ENCODE measurements around the gene XYLT1.

XYLT1 gene

GRCh38 chr16:17117906-17118577 is 352.7 kb downstream of the XYLT1 start:
- TF ChIP-seq CTCF (IDR thresholded peaks at IDR 0.05; ENCODE audit: low read depth, low read length) = no peak
- in situ Hi-C loops (cut with HindIII; ENCODE audit: low sequenced_read_pairs) = no loop called here
- DNase-seq (ENCODE audit: low read depth, low spot score) = no peak
- no peak overlapping the region for H3K4me3 ChIP-seq (ENCODE audit: low read depth, low read length)

- H3K4me3 ChIP-seq (ENCODE audit: low read depth, low read length) = no peak overlapping the region
- no peak for TF ChIP-seq CTCF (IDR thresholded peaks at IDR 0.05; ENCODE audit: low read depth, low read length)
- DNase-seq (ENCODE audit: low read depth, low spot score) = no peak
- in situ Hi-C loops (cut with HindIII; ENCODE audit: low sequenced_read_pairs) = no loop called here
These were observed 354.0 kb downstream of the XYLT1 start for GRCh38 chr16:17116595-17117322.

GRCh38 chr16:17109413-17109812 is 361.3 kb downstream of the XYLT1 start:
- H3K4me3 ChIP-seq (ENCODE audit: low read depth, low read length) = no peak overlapping the region
- no peak for DNase-seq (ENCODE audit: low read depth, low spot score)
- no peak for TF ChIP-seq CTCF (IDR thresholded peaks at IDR 0.05; ENCODE audit: low read depth, low read length)
- in situ Hi-C loops (cut with HindIII; ENCODE audit: low sequenced_read_pairs) = no loop called here

- in situ Hi-C loops (cut with HindIII; ENCODE audit: low sequenced_read_pairs) = no loop called here
- H3K4me3 ChIP-seq (ENCODE audit: low read depth, low read length) = no peak overlapping the region
- no peak for DNase-seq (ENCODE audit: low read depth, low spot score)
- no peak for TF ChIP-seq CTCF (IDR thresholded peaks at IDR 0.05; ENCODE audit: low read depth, low read length)
These were observed 362.2 kb downstream of the XYLT1 start for GRCh38 chr16:17108596-17108995.

GRCh38 chr16:17107450-17107849 is 363.3 kb downstream of the XYLT1 start:
- no peak overlapping the region for H3K4me3 ChIP-seq (ENCODE audit: low read depth, low read length)
- no peak for TF ChIP-seq CTCF (IDR thresholded peaks at IDR 0.05; ENCODE audit: low read depth, low read length)
- no peak for DNase-seq (ENCODE audit: low read depth, low spot score)
- in situ Hi-C loops (cut with HindIII; ENCODE audit: low sequenced_read_pairs) = no loop called here

GRCh38 chr16:17106243-17106791 is 364.4 kb downstream of the XYLT1 start:
- in situ Hi-C loops (cut with HindIII; ENCODE audit: low sequenced_read_pairs) = no loop called here
- no peak overlapping the region for H3K4me3 ChIP-seq (ENCODE audit: low read depth, low read length)
- DNase-seq (ENCODE audit: low read depth, low spot score) = no peak
- TF ChIP-seq CTCF (IDR thresholded peaks at IDR 0.05; ENCODE audit: low read depth, low read length) = no peak
